Nucleus accumbens (tissue), 56 donors: ENCODE results near the gene P2RX3.
"Not testable (repeated sequence)": the region's sequence is repeated elsewhere in the genome, so short reads cannot be mapped to it uniquely, and the experiment has no call there.

Experiments used
- DNase-seq, 56 donors: peaks; one replicate each; lab custom pipeline; 2025; lab: John Stamatoyannopoulos, UW

Gene P2RX3

GRCh38 chr11:57392066-57392762 lies 54.1 kb downstream of the P2RX3 start:
- no peak for DNase-seq

DNA sequence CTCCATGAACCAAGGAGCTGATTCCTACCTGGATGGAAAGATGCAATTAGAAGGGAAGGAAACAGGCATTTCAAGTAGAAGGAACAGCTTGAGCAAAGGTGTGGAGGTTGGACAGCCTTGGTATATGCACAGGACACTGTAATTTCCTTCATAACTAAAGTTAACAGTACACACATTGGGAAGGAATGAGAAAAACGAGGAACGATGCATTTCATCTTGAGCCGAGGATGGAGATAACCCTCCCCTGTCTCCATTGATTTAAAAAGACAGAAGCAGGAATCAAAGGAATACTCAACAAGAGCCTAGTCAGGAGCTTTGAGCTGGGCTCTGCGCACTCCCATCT lies 54.6 kb downstream of the P2RX3 start:
- no peak for DNase-seq

DNA sequence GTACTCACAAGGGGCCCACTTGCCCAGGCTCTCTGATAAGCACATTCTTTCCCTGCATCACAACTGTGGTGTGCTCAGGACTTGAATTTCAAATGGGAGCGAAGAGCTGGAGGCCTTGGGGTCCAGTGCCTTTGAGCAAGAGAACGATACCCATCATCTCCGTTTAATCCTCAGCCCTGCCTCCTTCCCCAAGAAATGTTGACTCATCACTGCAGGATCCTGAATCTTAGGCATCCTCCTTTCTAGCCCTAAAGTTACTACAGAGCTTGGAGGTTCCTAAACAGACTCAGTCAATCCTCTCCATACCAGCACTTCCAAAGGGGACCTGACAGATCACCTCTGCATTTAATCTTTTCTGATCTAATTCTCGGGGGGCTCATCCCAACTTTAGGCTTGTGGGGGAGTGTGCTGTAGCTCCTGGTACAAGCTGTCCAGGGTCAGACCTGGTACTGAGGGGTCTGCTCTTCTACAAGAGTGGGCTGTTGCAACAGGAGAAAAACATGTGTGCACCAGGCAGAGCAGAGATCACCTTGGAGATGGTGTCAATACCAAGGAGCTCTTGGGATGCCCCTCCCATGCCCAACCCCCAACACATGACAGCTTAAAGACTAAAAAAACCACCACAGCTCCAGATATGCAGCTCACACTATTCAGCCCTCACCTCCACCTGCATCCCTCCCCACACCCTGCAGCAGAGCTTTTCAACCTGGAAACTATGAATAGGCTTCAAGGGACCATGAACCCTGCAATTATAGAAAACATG lies 56.2 kb downstream of the P2RX3 start:
- DNase-seq = no peak

- no peak for DNase-seq
Measured at GRCh38 chr11:57395905-57396623, 57.9 kb downstream of the P2RX3 start.

DNA sequence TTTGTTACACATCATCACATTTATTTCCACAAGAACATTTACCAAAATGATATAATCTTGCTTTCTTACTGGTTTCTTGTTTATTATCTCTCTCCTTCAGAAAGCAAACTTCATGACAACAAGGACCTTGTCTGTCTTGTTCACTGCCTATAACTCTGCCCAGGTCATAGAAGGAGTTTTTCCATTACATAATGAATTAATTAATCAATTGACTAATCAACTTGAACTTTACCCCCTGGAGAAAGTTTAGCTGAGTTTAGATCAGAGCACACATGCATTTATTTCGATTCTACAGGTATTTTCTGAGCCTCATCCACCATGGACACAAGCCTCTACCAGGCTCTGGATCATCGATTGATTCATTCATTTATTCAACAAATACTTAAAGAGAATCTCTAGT lies 58.6 kb downstream of the P2RX3 start:
- DNase-seq = no peak

- DNase-seq = no peak
Measured at GRCh38 chr11:57397394-57397990, 59.3 kb downstream of the P2RX3 start.

DNA sequence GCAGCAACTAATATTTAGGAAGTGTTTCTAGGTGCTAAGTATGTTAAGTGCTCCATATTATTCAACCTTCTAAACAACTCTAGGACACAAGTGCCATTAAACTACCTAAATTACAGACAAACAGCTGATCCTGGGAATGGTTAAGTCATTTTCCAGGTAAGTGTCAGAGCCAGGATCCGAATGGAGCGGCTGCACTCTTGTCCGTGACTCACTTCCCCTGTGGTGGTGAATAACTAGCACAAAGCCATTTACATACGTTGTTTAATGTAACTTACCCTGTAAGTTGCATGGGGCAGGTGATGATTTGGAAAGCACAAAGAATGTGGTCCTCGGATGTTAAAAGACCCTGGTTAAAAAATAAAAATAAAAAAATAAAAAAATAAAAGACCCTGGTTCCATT lies 61.1 kb downstream of the P2RX3 start:
- DNase-seq = no peak

GRCh38 chr11:57399972-57400578 lies 61.9 kb downstream of the P2RX3 start:
- DNase-seq = no peak

GRCh38 chr11:57402188-57403002 lies 64.2 kb downstream of the P2RX3 start:
- no peak for DNase-seq

- not testable (repeated sequence) for DNase-seq
Measured at GRCh38 chr11:57403003-57403801, 65.0 kb downstream of the P2RX3 start.

GRCh38 chr11:57403802-57404147 lies 65.6 kb downstream of the P2RX3 start:
- no peak for DNase-seq

DNA sequence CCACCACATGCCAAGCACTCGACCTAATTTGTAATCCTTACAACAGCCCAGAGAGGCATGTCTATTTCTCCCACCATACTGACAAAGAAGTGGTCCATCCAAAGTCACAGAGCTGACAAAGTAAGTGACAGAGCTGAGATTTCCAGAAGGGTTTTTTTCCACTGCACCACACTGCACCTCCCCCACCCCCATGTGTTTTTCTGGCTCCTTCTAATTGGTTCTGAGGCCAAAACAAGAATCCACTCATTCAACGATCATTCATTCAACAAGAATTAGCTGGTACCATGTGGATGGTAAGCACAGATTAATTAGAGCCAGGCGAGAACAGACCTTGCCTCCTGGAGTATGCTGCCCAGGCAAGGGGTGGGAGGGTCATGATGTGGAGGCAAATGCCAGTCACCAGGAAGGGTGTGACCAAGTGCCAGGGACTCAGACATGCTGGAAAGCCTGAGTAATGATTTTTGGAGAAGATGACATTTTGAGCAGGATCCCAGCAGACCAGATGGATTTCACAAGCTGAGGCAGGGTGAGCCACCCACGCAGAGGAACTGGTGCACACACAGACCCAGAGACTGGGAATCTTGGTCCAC lies 67.2 kb downstream of the P2RX3 start:
- DNase-seq = no peak

DNA sequence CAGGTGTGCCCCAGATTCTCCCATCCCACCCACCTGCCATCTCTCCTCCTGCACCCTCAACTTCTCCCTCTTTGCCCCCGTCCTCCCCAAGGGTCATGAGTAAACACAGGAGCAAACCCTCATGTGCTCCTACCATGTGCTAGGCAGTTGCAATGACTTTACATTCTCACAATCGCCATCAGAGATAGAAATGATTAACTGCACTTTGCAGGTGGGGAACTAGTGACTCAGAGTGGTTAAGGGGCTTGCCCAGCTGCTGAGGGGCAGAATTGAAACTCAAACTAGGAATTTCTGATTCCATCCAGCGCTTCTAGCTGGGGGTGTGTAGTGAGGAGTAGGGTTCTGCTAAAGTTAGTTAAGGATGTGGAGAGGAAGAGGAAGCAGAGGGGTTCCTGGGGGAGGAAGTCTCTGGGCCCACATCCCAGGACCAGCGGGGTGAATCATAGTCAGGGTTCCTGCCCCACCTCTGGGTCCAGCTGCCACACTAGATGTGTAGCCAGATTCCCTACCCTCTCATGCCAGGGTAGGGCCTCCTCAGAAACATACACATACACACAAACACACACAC lies 68.3 kb downstream of the P2RX3 start:
- no peak for DNase-seq

GRCh38 chr11:57407010-57407920 lies 69.1 kb downstream of the P2RX3 start:
- DNase-seq = no peak

- DNase-seq = no peak
Measured at GRCh38 chr11:57407941-57408475, 69.9 kb downstream of the P2RX3 start.

GRCh38 chr11:57408771-57409170 lies 70.6 kb downstream of the P2RX3 start:
- DNase-seq = no peak
